ENCODE results near the gene EBF3.

DNA sequence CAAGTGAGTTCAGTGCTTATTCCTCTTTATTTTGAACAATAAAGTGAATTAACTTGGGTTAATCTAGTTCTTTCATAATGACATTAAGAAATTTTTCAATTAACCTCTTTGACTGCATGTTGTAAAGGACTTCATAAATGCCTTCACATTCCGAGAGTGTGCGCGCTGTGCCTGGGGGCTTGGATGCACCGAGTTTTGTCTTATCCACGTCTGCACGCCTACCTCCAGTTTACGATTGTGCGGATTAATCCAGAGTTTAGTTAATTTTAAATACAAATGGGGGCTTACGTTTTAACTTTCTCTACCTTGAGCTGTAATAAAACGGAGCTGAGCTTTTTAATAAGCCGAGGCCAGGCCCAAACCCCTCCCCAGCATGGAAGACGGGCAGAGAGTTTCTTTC lies 120.4 kb downstream of the EBF3 start:
- TF ChIP-seq RUNX1 (IDR thresholded peaks at IDR 0.05; ENCODE audit: low read depth) = no peak
- TF ChIP-seq EHMT2 (IDR thresholded peaks at IDR 0.05) = no peak
- TF ChIP-seq, protein P1, sequence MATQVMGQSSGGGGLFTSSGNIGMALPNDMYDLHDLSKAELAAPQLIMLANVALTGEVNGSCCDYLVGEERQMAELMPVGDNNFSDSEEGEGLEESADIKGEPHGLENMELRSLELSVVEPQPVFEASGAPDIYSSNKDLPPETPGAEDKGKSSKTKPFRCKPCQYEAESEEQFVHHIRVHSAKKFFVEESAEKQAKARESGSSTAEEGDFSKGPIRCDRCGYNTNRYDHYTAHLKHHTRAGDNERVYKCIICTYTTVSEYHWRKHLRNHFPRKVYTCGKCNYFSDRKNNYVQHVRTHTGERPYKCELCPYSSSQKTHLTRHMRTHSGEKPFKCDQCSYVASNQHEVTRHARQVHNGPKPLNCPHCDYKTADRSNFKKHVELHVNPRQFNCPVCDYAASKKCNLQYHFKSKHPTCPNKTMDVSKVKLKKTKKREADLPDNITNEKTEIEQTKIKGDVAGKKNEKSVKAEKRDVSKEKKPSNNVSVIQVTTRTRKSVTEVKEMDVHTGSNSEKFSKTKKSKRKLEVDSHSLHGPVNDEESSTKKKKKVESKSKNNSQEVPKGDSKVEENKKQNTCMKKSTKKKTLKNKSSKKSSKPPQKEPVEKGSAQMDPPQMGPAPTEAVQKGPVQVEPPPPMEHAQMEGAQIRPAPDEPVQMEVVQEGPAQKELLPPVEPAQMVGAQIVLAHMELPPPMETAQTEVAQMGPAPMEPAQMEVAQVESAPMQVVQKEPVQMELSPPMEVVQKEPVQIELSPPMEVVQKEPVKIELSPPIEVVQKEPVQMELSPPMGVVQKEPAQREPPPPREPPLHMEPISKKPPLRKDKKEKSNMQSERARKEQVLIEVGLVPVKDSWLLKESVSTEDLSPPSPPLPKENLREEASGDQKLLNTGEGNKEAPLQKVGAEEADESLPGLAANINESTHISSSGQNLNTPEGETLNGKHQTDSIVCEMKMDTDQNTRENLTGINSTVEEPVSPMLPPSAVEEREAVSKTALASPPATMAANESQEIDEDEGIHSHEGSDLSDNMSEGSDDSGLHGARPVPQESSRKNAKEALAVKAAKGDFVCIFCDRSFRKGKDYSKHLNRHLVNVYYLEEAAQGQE (IDR thresholded peaks at IDR 0.05; ENCODE audit: borderline replicate concordance) = no peak
- TF ChIP-seq, protein P1 (CRISPR knock-in tag; IDR thresholded peaks at IDR 0.05; ENCODE audit: low read depth) = no peak
- no peak for TF ChIP-seq PHF8 (IDR thresholded peaks at IDR 0.05; ENCODE audit: borderline replicate concordance, low read length)
- TF ChIP-seq NR2F6 (CRISPR knock-in tag; IDR thresholded peaks at IDR 0.05) = no peak
